GM23338 (cell line): Measurements from ENCODE around the gene TMEM242. TPM values are rescaled to one million over a fixed set of nuclear protein-coding genes. Genes with fewer than 3 reads are reported as not detected.
A peak's percentile ranks its signal among the peaks of the same experiment; 100 is the strongest.

ENCODE experiments used
- ATAC-seq: fragments of 200-7000 bp; cut with Tn5 transposase; 3 replicates; pipeline ENCODE4 v1.9.1; 2020
- DNase-seq: peaks from one replicate; pipeline ENCODE4 v3.0.0-alpha.2; 2015; ENCODE audit warnings: low spot score
- H2AFZ ChIP-seq: fragments of 200-600 bp; sonication (generic); 2 replicates; pipeline ENCODE4 v1.8.0; 2016; ENCODE audit warnings: antibody characterized with exemption, mild to moderate bottlenecking, moderate library complexity
- H3F3A ChIP-seq: fragments of 200-600 bp; sonication (generic); replicated peaks from 2 replicates; pipeline ENCODE4 v1.8.0; 2017; ENCODE audit warnings: antibody characterized with exemption, mixed run types, low read depth
- H3K27ac ChIP-seq: fragments of 200-600 bp; sonication (generic); 2 replicates; pipeline ENCODE4 v1.6.1; 2016; ENCODE audit warnings: low read depth
- H3K27me3 ChIP-seq: fragments of 200-600 bp; sonication (generic); 2 replicates; pipeline ENCODE4 v1.8.0; 2016; ENCODE audit warnings: mild to moderate bottlenecking, mixed run types, moderate library complexity; ENCODE audit not compliant: insufficient read depth
- H3K36me3 ChIP-seq: fragments of 200-600 bp; sonication (generic); 2 replicates; pipeline ENCODE4 v1.8.0; 2016; ENCODE audit warnings: mild to moderate bottlenecking; ENCODE audit not compliant: insufficient read depth
- H3K4me1 ChIP-seq: fragments of 200-600 bp; sonication (generic); 2 replicates; pipeline ENCODE4 v1.8.0; 2016; ENCODE audit warnings: mild to moderate bottlenecking, moderate library complexity; ENCODE audit not compliant: insufficient read depth
- H3K4me2 ChIP-seq: fragments of 200-600 bp; sonication (generic); 2 replicates; pipeline ENCODE4 v1.7.1; 2017; ENCODE audit warnings: mixed run types
- H3K4me3 ChIP-seq: fragments of 200-600 bp; sonication (generic); 2 replicates; pipeline ENCODE4 v1.6.1; 2016; ENCODE audit warnings: mixed run types
- H3K79me2 ChIP-seq: fragments of 200-600 bp; sonication (generic); replicated peaks from 2 replicates; pipeline ENCODE4 v1.8.0; 2017; ENCODE audit warnings: mild to moderate bottlenecking; ENCODE audit not compliant: insufficient read depth
- H3K9me2 ChIP-seq: fragments of 200-600 bp; sonication (generic); 2 replicates; pipeline ENCODE4 v1.8.0; 2017; ENCODE audit not compliant: insufficient read depth
- H4K20me1 ChIP-seq: fragments of 200-600 bp; sonication (generic); replicated peaks from 2 replicates; pipeline ENCODE4 v1.8.0; 2017; ENCODE audit warnings: mild to moderate bottlenecking; ENCODE audit not compliant: insufficient read depth
- H3K27ac Mint-ChIP-seq: 2 replicates; pipeline ENCODE4 v1.8.0; 2020; ENCODE audit warnings: inconsistent platforms, mild to moderate bottlenecking, moderate library complexity, mixed read lengths
- H3K27me3 Mint-ChIP-seq: 3 replicates; pipeline ENCODE4 v1.8.0; 2022; ENCODE audit warnings: low read depth, mild to moderate bottlenecking, moderate library complexity, mixed read lengths, inconsistent platforms; ENCODE audit not compliant: insufficient read depth, poor library complexity
- H3K36me3 Mint-ChIP-seq: 3 replicates; pipeline ENCODE4 v1.8.0; 2021; ENCODE audit warnings: low read depth, mild to moderate bottlenecking, inconsistent platforms, moderate library complexity, mixed read lengths
- H3K4me1 Mint-ChIP-seq: 3 replicates; pipeline ENCODE4 v1.8.0; 2020; ENCODE audit warnings: mild to moderate bottlenecking, inconsistent platforms, mixed read lengths
- H3K4me3 Mint-ChIP-seq: 3 replicates; pipeline ENCODE4 v1.8.0; 2021; ENCODE audit warnings: moderate library complexity, mild to moderate bottlenecking, inconsistent platforms, mixed read lengths
- H3K9me3 Mint-ChIP-seq: 3 replicates; pipeline ENCODE4 v1.8.0; 2020; ENCODE audit warnings: moderate library complexity, mild to moderate bottlenecking, inconsistent platforms, mixed read lengths
- CREB1 ChIP-seq: fragments of 250-450 bp; sonication (Bioruptor Pico); IDR thresholded peaks from 2 replicates; pipeline ENCODE4 v1.5.0; 2020; ENCODE audit warnings: low read depth, mild to moderate bottlenecking, moderate library complexity
- EZH2 ChIP-seq: fragments of 200-600 bp; sonication (generic); IDR thresholded peaks from one replicate; pipeline ENCODE4 v1.8.0; 2017; ENCODE audit warnings: antibody characterized with exemption, mild to moderate bottlenecking, low read depth; ENCODE audit not compliant: unreplicated experiment
- EZH2phosphoT487 ChIP-seq: fragments of 200-600 bp; sonication (generic); IDR thresholded peaks from one replicate; pipeline ENCODE4 v1.8.1; 2018; ENCODE audit warnings: antibody characterized with exemption; ENCODE audit not compliant: unreplicated experiment
- JUNB ChIP-seq: IDR thresholded peaks from one replicate; pipeline ENCODE4 v1.6.1; 2016; ENCODE audit warnings: antibody characterized with exemption; ENCODE audit not compliant: unreplicated experiment
- NANOG ChIP-seq: IDR thresholded peaks from 2 replicates; pipeline ENCODE4 v1.6.1; 2016; ENCODE audit warnings: antibody characterized with exemption, borderline replicate concordance
- POLR2AphosphoS5 ChIP-seq: IDR thresholded peaks from 2 replicates; pipeline ENCODE4 v1.6.1; 2016; ENCODE audit warnings: antibody characterized with exemption, low read depth
- STAT1 ChIP-seq: IDR thresholded peaks from one replicate; pipeline ENCODE4 v1.6.1; 2016; ENCODE audit warnings: antibody characterized with exemption; ENCODE audit not compliant: unreplicated experiment
- ZNF331 ChIP-seq: fragments of 250-450 bp; sonication (Bioruptor Pico); IDR thresholded peaks from 2 replicates; pipeline ENCODE4 v1.5.0; 2020; ENCODE audit warnings: low read depth, mild to moderate bottlenecking, moderate library complexity
- polyA plus RNA-seq: library from polyadenylated mRNA; unstranded; fragments of >200 nt; fragmentation: Nextera tagmentation; extraction: Ambion mirVana; gene quantifications from 2 replicates; pipeline ENCODE4 v1.2.1, GENCODE V29; 2016
- total RNA-seq: library from RNA; depleted of rRNA; stranded (reverse); fragments of >200 nt; shearing (Covaris generic); gene quantifications from 2 replicates; pipeline ENCODE4 v1.2.3, GENCODE V29; 2014
- TF ChIP-seq, protein P1 (sequence below): fragments of 250-450 bp; sonication (Bioruptor Pico); IDR thresholded peaks from 2 replicates; pipeline ENCODE4 v1.5.0; 2020; ENCODE audit warnings: mild to moderate bottlenecking, moderate library complexity
- TF ChIP-seq, protein P2 (sequence below): IDR thresholded peaks from one replicate; pipeline ENCODE4 v1.6.1; 2018; ENCODE audit warnings: antibody characterized with exemption; ENCODE audit not compliant: unreplicated experiment
- TF ChIP-seq, protein P3 (sequence below): IDR thresholded peaks from 2 replicates; pipeline ENCODE4 v1.6.1; 2016; ENCODE audit warnings: antibody characterized with exemption

The TMEM242 gene
- total and polyA plus RNA-seq, 2 experiments from 2014 or later, result 3.7 to 9.7 TPM

DNA sequence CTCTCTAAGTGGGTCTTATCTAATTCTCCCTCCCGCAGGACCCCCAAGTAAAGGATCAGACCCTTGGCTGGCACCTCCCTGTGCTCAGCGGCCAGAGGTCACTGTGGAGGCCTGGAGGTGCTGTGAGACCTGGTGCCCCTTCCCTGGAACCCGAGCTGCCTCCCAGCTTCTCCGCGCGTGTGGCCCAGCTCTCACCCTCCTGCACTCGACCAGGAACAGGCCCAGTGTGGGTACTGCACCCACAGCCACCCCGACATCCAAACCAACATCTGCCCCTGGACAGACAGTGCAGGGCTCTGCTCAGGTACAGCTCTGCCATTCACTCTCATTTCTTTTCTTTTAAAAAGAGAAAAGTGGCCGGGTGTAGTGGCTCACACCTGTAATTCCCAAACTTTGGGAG lies 42.4 kb downstream of the TMEM242 start (continued):
- TF ChIP-seq, protein P1, sequence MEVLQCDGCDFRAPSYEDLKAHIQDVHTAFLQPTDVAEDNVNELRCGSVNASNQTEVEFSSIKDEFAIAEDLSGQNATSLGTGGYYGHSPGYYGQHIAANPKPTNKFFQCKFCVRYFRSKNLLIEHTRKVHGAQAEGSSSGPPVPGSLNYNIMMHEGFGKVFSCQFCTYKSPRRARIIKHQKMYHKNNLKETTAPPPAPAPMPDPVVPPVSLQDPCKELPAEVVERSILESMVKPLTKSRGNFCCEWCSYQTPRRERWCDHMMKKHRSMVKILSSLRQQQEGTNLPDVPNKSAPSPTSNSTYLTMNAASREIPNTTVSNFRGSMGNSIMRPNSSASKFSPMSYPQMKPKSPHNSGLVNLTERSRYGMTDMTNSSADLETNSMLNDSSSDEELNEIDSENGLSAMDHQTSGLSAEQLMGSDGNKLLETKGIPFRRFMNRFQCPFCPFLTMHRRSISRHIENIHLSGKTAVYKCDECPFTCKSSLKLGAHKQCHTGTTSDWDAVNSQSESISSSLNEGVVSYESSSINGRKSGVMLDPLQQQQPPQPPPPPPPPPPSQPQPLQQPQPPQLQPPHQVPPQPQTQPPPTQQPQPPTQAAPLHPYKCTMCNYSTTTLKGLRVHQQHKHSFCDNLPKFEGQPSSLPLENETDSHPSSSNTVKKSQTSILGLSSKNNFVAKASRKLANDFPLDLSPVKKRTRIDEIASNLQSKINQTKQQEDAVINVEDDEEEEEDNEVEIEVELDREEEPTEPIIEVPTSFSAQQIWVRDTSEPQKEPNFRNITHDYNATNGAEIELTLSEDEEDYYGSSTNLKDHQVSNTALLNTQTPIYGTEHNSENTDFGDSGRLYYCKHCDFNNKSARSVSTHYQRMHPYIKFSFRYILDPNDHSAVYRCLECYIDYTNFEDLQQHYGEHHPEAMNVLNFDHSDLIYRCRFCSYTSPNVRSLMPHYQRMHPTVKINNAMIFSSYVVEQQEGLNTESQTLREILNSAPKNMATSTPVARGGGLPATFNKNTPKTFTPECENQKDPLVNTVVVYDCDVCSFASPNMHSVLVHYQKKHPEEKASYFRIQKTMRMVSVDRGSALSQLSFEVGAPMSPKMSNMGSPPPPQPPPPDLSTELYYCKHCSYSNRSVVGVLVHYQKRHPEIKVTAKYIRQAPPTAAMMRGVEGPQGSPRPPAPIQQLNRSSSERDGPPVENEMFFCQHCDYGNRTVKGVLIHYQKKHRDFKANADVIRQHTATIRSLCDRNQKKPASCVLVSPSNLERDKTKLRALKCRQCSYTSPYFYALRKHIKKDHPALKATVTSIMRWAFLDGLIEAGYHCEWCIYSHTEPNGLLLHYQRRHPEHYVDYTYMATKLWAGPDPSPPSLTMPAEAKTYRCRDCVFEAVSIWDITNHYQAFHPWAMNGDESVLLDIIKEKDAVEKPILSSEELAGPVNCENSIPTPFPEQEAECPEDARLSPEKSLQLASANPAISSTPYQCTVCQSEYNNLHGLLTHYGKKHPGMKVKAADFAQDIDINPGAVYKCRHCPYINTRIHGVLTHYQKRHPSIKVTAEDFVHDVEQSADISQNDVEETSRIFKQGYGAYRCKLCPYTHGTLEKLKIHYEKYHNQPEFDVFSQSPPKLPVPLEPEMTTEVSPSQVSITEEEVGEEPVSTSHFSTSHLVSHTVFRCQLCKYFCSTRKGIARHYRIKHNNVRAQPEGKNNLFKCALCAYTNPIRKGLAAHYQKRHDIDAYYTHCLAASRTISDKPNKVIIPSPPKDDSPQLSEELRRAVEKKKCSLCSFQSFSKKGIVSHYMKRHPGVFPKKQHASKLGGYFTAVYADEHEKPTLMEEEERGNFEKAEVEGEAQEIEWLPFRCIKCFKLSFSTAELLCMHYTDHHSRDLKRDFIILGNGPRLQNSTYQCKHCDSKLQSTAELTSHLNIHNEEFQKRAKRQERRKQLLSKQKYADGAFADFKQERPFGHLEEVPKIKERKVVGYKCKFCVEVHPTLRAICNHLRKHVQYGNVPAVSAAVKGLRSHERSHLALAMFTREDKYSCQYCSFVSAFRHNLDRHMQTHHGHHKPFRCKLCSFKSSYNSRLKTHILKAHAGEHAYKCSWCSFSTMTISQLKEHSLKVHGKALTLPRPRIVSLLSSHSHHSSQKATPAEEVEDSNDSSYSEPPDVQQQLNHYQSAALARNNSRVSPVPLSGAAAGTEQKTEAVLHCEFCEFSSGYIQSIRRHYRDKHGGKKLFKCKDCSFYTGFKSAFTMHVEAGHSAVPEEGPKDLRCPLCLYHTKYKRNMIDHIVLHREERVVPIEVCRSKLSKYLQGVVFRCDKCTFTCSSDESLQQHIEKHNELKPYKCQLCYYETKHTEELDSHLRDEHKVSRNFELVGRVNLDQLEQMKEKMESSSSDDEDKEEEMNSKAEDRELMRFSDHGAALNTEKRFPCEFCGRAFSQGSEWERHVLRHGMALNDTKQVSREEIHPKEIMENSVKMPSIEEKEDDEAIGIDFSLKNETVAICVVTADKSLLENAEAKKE (CRISPR knock-in tag), result no peak
- TF ChIP-seq, protein P2, sequence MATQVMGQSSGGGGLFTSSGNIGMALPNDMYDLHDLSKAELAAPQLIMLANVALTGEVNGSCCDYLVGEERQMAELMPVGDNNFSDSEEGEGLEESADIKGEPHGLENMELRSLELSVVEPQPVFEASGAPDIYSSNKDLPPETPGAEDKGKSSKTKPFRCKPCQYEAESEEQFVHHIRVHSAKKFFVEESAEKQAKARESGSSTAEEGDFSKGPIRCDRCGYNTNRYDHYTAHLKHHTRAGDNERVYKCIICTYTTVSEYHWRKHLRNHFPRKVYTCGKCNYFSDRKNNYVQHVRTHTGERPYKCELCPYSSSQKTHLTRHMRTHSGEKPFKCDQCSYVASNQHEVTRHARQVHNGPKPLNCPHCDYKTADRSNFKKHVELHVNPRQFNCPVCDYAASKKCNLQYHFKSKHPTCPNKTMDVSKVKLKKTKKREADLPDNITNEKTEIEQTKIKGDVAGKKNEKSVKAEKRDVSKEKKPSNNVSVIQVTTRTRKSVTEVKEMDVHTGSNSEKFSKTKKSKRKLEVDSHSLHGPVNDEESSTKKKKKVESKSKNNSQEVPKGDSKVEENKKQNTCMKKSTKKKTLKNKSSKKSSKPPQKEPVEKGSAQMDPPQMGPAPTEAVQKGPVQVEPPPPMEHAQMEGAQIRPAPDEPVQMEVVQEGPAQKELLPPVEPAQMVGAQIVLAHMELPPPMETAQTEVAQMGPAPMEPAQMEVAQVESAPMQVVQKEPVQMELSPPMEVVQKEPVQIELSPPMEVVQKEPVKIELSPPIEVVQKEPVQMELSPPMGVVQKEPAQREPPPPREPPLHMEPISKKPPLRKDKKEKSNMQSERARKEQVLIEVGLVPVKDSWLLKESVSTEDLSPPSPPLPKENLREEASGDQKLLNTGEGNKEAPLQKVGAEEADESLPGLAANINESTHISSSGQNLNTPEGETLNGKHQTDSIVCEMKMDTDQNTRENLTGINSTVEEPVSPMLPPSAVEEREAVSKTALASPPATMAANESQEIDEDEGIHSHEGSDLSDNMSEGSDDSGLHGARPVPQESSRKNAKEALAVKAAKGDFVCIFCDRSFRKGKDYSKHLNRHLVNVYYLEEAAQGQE, result no peak
- no peak for TF ChIP-seq STAT1

DNA sequence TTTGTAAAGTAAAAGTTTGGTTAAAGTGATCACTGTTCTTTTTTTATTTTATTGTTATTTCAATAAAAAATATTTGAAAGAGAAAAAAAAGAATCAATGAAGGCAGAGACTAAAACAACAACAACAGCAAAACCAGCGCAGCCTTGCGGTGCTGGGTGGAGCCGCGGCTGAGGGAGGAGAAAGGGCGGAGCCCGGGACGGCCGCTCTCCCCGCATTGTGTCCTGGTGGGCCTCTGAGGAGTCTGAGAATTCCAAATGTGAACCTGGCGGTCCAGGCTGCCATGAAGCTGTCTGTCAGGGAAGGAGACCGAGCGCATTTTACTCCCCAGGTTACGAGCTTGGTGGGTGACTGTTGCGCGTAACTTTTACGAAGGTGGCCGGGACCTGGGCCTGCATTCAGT lies 43.2 kb downstream of the TMEM242 start:
- H3K27me3 ChIP-seq, result peaks cover 9% of the 10 kb centered on the region
- no peaks in the 10 kb centered on the region for H3K36me3 Mint-ChIP-seq
- H3K4me3 ChIP-seq, result no peak overlapping the region
- H3F3A ChIP-seq, result 0 out of 2 replicates have a peak, but pooled peaks cover 3% of the 10 kb centered on the region
- H3K4me1 Mint-ChIP-seq, result peaks cover 15% of the 10 kb centered on the region
- H2AFZ ChIP-seq, result 0 out of 2 replicates have a peak overlapping the region, but pooled peaks have one; percentile 43
- no peak overlapping the region for H3K4me3 Mint-ChIP-seq
- H3K4me1 ChIP-seq, result no peaks in the 10 kb centered on the region
- ATAC-seq (peak; percentile 71), DNase-seq (peak; percentile 48)
- no peak overlapping the region for H3K27ac ChIP-seq
- H3K36me3 ChIP-seq, result no peaks in the 10 kb centered on the region
- H3K4me2 ChIP-seq, result no peak overlapping the region
- no peaks in the 10 kb centered on the region for H4K20me1 ChIP-seq
- peaks cover 9% of the 10 kb centered on the region for H3K27me3 Mint-ChIP-seq
- H3K9me2 ChIP-seq, result no peaks in the 10 kb centered on the region
- H3K9me3 Mint-ChIP-seq, result no peaks in the 10 kb centered on the region
- no peaks in the 10 kb centered on the region for H3K79me2 ChIP-seq
- H3K27ac Mint-ChIP-seq, result no peak overlapping the region
- TF ChIP-seq, protein P2, result no peak
- no peak for TF ChIP-seq CREB1 (CRISPR knock-in tag)
- TF ChIP-seq POLR2AphosphoS5, result no peak
- no peak for TF ChIP-seq NANOG
- no peak for TF ChIP-seq JUNB
- no peak for TF ChIP-seq STAT1
- no peak for TF ChIP-seq EZH2phosphoT487
- no peak for TF ChIP-seq ZNF331
- TF ChIP-seq EZH2, result no peak
- TF ChIP-seq, protein P3, sequence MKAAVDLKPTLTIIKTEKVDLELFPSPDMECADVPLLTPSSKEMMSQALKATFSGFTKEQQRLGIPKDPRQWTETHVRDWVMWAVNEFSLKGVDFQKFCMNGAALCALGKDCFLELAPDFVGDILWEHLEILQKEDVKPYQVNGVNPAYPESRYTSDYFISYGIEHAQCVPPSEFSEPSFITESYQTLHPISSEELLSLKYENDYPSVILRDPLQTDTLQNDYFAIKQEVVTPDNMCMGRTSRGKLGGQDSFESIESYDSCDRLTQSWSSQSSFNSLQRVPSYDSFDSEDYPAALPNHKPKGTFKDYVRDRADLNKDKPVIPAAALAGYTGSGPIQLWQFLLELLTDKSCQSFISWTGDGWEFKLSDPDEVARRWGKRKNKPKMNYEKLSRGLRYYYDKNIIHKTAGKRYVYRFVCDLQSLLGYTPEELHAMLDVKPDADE, result no peak
